ENCODE measurements around the gene PPA1.
"Not testable (repeated sequence)": the region's sequence is repeated elsewhere in the genome, so short reads cannot be mapped to it uniquely, and the experiment has no call there.

Gene PPA1

GRCh38 chr10:70166394-70166793, 66.8 kb downstream of the PPA1 start:
- no peak for DNase-seq

GRCh38 chr10:70164163-70164562, 69.1 kb downstream of the PPA1 start:
- no peak for DNase-seq

GRCh38 chr10:70163448-70163847, 69.8 kb downstream of the PPA1 start:
- no peak for DNase-seq

DNA sequence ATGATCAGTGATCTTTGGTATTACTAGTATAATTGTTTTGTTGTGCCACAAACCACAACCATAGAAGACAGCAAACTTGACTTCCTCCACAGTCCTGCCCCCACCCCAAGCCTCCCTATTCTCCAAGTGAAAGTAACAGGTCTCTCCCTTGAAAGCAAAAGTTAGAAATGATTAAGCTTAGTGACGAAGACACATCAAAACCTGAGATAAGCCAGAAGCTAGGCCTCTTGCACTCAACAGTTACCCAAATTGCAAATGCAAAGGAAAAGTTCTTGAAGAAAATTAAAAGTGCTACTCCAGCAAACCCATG, 70.4 kb downstream of the PPA1 start:
- DNase-seq, result peak; percentile 80

DNA sequence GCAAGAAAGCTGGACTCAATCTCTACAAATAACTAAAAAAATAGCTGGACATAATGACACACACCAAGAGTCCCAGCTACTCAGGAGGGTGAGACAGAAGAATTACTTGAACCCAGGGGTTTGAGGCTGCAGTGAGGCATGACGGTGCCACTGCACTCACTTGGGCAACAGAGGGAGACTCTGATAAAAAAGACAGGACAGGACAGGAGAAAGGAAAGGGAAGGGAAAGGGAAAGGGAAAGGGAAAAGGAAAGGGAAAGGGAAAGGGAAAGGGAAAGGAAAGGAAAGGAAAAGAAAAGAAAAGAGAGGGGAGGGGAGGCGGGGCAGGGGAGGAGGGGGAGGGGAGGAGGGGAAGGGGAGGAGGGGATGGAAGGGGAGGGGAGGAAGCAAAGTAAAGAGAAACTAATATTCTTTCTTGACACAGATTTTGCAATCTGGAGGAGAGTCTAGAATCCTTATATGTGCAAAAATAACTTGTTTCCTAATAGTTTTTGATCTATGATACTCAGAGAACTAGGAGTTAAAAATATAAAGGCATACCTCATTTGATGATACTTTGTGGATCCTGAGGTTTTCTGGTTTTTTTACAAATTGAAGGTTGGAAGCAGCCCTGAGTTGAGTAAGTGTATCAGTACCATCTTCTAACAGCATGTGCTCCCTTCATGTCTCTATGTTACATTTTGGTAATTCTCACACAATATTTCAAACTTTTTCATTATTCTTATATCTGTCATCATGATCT, 70.9 kb downstream of the PPA1 start:
- no peak for DNase-seq

DNA sequence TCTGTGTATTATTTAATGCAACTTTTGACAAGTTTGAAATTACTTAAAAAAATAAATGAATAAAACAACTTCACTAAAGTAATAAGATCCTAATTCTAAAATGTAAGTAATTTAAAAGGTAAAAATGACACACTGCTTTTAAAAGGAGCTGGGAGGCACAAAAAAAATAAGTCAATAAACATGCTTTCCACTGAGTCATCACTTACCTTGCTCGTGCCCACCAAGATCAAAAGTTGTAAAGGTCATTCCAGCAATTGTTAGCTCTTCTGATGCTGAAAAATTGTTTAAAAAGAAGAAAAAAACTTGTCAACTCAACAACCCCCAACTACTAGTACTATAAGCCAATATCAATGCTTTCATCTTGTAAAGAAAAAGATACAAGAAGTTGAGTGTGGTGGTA, 72.4 kb downstream of the PPA1 start:
- no peak for DNase-seq

- not testable (repeated sequence) for DNase-seq
Measured at GRCh38 chr10:70159366-70159765, 73.9 kb downstream of the PPA1 start.

GRCh38 chr10:70158113-70158512, 75.1 kb downstream of the PPA1 start:
- no peak for DNase-seq

DNA sequence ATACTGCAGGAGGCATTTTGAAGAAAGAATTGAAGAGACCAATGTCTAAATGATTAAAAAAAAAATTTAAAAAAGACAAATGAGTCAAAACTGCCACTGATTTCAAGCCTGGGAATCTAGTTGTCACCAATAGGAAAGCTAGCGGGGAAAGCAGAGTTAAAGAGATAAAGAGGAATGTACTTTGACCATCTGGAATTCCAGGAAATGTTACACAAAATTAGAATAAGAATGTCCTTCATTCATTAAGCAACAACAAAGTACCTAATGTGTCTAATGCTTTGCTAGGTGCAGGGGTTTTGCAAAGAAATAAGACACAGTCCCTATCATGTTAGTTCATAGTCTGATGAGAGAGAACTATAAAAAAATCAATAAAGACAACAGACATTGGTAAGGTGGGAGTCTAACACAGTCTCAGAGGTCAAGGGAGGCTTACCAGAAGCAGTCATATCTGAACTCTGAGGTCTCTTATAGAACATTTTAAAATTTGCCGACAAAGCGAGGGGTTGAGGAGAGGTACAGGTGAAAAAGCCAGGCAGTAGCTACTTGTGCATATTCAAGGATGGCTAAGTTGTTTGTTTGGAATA, 77.9 kb downstream of the PPA1 start:
- no peak for DNase-seq

All from stimulated activated CD4-positive, alpha-beta T cell treated with anti-CD3 and anti-CD28 coated beads, Interleukin-15, amount 100 ng/mL, for 24 hours (primary cell).